Testis (tissue), 2 donors: Measurements from ENCODE around the gene IFIT1.
"Not testable (repeated sequence)": the region's sequence is repeated elsewhere in the genome, so short reads cannot be mapped to it uniquely, and the experiment has no call there.

Experiments
- POLR2A ChIP-seq: fragments of 450-650 bp; IDR thresholded peaks from one replicate; pipeline ENCODE4 v1.6.1; 2017; ENCODE audit warnings: antibody characterized with exemption, mild to moderate bottlenecking, moderate library complexity
- TF ChIP-seq, protein P1 (sequence below), 3 experiments: fragments of 450-650 bp in 2 of 3; fragments of 200-600 bp in 1 of 3; sonication (generic) in 1 of 3; IDR thresholded peaks; one replicate each; pipeline ENCODE4 v1.5.1; 2016 to 2019; ENCODE audit warnings: antibody characterized with exemption in 3 of 3, mild to moderate bottlenecking in 2 of 3, moderate library complexity in 1 of 3

DNA sequence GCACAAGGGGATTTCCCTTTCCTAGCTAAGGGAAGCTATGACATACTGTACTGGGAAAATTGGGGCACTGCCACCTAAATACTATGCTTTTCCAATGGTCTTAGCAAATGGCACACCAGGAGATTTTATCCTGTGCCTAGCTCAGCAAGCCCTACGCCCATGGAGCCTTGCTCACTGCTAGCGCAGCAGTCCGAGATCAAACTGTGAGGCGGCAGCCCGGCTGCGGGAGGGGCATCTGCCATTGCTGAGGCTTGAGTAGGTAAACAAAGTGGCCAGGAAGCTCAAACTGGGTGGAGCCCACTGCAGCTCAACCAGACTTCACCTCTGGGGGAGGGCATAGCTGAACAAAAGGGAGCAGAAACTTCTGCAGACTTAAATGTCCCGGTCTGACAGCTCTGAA, 52.4 kb downstream of the IFIT1 start:
- TF ChIP-seq, protein P1, sequence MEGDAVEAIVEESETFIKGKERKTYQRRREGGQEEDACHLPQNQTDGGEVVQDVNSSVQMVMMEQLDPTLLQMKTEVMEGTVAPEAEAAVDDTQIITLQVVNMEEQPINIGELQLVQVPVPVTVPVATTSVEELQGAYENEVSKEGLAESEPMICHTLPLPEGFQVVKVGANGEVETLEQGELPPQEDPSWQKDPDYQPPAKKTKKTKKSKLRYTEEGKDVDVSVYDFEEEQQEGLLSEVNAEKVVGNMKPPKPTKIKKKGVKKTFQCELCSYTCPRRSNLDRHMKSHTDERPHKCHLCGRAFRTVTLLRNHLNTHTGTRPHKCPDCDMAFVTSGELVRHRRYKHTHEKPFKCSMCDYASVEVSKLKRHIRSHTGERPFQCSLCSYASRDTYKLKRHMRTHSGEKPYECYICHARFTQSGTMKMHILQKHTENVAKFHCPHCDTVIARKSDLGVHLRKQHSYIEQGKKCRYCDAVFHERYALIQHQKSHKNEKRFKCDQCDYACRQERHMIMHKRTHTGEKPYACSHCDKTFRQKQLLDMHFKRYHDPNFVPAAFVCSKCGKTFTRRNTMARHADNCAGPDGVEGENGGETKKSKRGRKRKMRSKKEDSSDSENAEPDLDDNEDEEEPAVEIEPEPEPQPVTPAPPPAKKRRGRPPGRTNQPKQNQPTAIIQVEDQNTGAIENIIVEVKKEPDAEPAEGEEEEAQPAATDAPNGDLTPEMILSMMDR (IDR thresholded peaks at IDR 0.05), result not testable (repeated sequence)
- TF ChIP-seq POLR2A, result not testable (repeated sequence)
